CD14-positive monocyte (primary cell): Measurements from ENCODE around the gene MED9. TPM values are rescaled to one million over a fixed set of nuclear protein-coding genes. Genes with fewer than 3 reads are reported as not detected.
A peak's percentile ranks its signal among the peaks of the same experiment; 100 is the strongest.

Experiments used
- DNase-seq, 3 donors: peaks; one replicate each; pipeline ENCODE4 v3.0.0-alpha.2; 2011 to 2022
- H2AFZ ChIP-seq: 2 replicates; pipeline ENCODE4 v1.6.0; 2012; ENCODE audit warnings: mild to moderate bottlenecking, low read depth, low read length, inconsistent platforms; ENCODE audit not compliant: insufficient read depth, poor library complexity, severe bottlenecking
- H3K27ac ChIP-seq, 2 donors: 1 replicate in 1 of 2; 2 replicates in 1 of 2; pipeline ENCODE4 v1.5.1; 2012 to 2013; ENCODE audit warnings: low read length in 2 of 2, control low read depth in 1 of 2, inconsistent platforms in 1 of 2, low read depth in 1 of 2, mild to moderate bottlenecking in 1 of 2
- H3K27me3 ChIP-seq, 2 donors: one replicate each; pipeline versions ENCODE4 v1.6.0 to v1.6.1; 2011 to 2013; ENCODE audit warnings: low read length in 2 of 2; ENCODE audit not compliant: control insufficient read depth in 2 of 2, insufficient read depth in 2 of 2
- H3K36me3 ChIP-seq, 2 donors: replicated peaks in 1 of 2; 1 replicate in 1 of 2; 2 replicates in 1 of 2; pipeline versions ENCODE4 v1.5.1 to v1.6.1; 2012 to 2013; ENCODE audit warnings: low read length in 2 of 2, control low read depth in 1 of 2, inconsistent platforms in 1 of 2, mild to moderate bottlenecking in 1 of 2; ENCODE audit not compliant: insufficient read depth in 2 of 2, control insufficient read depth in 1 of 2
- H3K4me1 ChIP-seq, 2 donors: 1 replicate in 1 of 2; 2 replicates in 1 of 2; pipeline versions ENCODE4 v1.5.1 to v1.6.1; 2012 to 2013; ENCODE audit warnings: low read length in 2 of 2, control low read depth in 1 of 2, inconsistent platforms in 1 of 2, mild to moderate bottlenecking in 1 of 2, moderate library complexity in 1 of 2; ENCODE audit not compliant: insufficient read depth in 2 of 2, control insufficient read depth in 1 of 2
- H3K4me2 ChIP-seq: replicated peaks from 2 replicates; pipeline ENCODE3; 2012; ENCODE audit warnings: low read length, moderate library complexity, mild to moderate bottlenecking; ENCODE audit not compliant: poor library complexity, severe bottlenecking; ENCODE audit errors: extremely low read depth
- H3K4me3 ChIP-seq, 3 experiments: fragments of 200-600 bp in 1 of 3; sonication (generic) in 1 of 3; replicated peaks in 1 of 3; 1 replicate in 2 of 3; 2 replicates in 1 of 3; pipeline ENCODE4 v1.5.1; 2011 to 2013; ENCODE audit warnings: low read length in 3 of 3, mild to moderate bottlenecking in 3 of 3, control low read depth in 2 of 3, low read depth in 2 of 3, inconsistent platforms in 1 of 3, moderate library complexity in 1 of 3
- H3K79me2 ChIP-seq: 2 replicates; pipeline ENCODE4 v1.6.0; 2012; ENCODE audit warnings: mild to moderate bottlenecking, control low read depth, inconsistent platforms, low read length, moderate library complexity; ENCODE audit not compliant: insufficient read depth
- H3K9ac ChIP-seq: 2 replicates; pipeline ENCODE4 v1.6.0; 2017; ENCODE audit warnings: low read length, mild to moderate bottlenecking; ENCODE audit not compliant: insufficient read depth, poor library complexity, severe bottlenecking
- H3K9me3 ChIP-seq, 2 donors: replicated peaks in 1 of 2; 1 replicate in 1 of 2; 2 replicates in 1 of 2; pipeline versions ENCODE4 v1.5.1 to v1.6.1; 2012 to 2013; ENCODE audit warnings: low read length in 2 of 2, control low read depth in 1 of 2; ENCODE audit not compliant: control insufficient read depth in 1 of 2, insufficient read depth in 1 of 2
- H4K20me1 ChIP-seq: 2 replicates; pipeline ENCODE4 v1.6.0; 2012; ENCODE audit warnings: mild to moderate bottlenecking, low read length, control low read depth, moderate library complexity; ENCODE audit not compliant: insufficient read depth
- H3K27ac Mint-ChIP-seq, 7 donors: one replicate each; pipeline ENCODE4 v1.8.0; 2020; ENCODE audit warnings: mild to moderate bottlenecking in 7 of 7, mixed read lengths in 7 of 7, moderate library complexity in 6 of 7, inconsistent platforms in 2 of 7
- H3K27me3 Mint-ChIP-seq, 3 donors: one replicate each; pipeline ENCODE4 v1.8.0; 2021 to 2022; ENCODE audit warnings: low read depth in 3 of 3, mild to moderate bottlenecking in 3 of 3, mixed read lengths in 3 of 3, moderate library complexity in 3 of 3, inconsistent platforms in 1 of 3
- H3K36me3 Mint-ChIP-seq, 2 donors: one replicate each; pipeline ENCODE4 v1.8.0; 2020; ENCODE audit warnings: mixed read lengths in 2 of 2, inconsistent platforms in 1 of 2, mild to moderate bottlenecking in 1 of 2
- H3K4me1 Mint-ChIP-seq: one replicate; pipeline ENCODE4 v1.8.0; 2020; ENCODE audit warnings: mild to moderate bottlenecking, mixed read lengths
- H3K4me3 Mint-ChIP-seq, 2 donors: one replicate each; pipeline ENCODE4 v1.8.0; 2020; ENCODE audit warnings: mild to moderate bottlenecking in 2 of 2, mixed read lengths in 2 of 2, moderate library complexity in 1 of 2
- H3K9me3 Mint-ChIP-seq, 7 donors: one replicate each; pipeline ENCODE4 v1.8.0; 2020 to 2022; ENCODE audit warnings: mixed read lengths in 7 of 7, mild to moderate bottlenecking in 6 of 7, moderate library complexity in 6 of 7, inconsistent platforms in 2 of 7
- WGBS: methylation state at CpG from one replicate; pipeline ENCODE4 v1.1.5; 2013; ENCODE audit warnings: missing lambda C conversion rate; ENCODE audit not compliant: insufficient coverage; 5-methylcytosine and 5-hydroxymethylcytosine counted together
- intact Hi-C, 2 donors: fragments of 100-400 bp; cut with micrococcal nuclease; formaldehyde crosslinking; loops; one replicate each; pipeline versions ENCODE4 v1.15.0 to v1.15.1; 2023
- polyA plus RNA-seq, 3 donors: library from polyadenylated mRNA; depleted of rRNA in 1 of 3; unstranded in 2 of 3; stranded (reverse) in 1 of 3; fragments of 300-500 nt in 2 of 3; fragments of >200 nt in 1 of 3; fragmentation: Illumina TruSeq in 2 of 3; gene quantifications; 1 replicate in 2 of 3; 2 replicates in 1 of 3; pipeline ENCODE4 v1.2.3, GENCODE V29; 2012 to 2021
- TF ChIP-seq, protein P1 (sequence below): fragments of 200-600 bp; IDR thresholded peaks from one replicate; pipeline ENCODE4 v1.8.0; 2022; ENCODE audit warnings: antibody characterized with exemption, mild to moderate bottlenecking

The MED9 gene
- polyA plus RNA-seq, 3 donors, result 5.6 to 6.9 (median 6.1) TPM

DNA sequence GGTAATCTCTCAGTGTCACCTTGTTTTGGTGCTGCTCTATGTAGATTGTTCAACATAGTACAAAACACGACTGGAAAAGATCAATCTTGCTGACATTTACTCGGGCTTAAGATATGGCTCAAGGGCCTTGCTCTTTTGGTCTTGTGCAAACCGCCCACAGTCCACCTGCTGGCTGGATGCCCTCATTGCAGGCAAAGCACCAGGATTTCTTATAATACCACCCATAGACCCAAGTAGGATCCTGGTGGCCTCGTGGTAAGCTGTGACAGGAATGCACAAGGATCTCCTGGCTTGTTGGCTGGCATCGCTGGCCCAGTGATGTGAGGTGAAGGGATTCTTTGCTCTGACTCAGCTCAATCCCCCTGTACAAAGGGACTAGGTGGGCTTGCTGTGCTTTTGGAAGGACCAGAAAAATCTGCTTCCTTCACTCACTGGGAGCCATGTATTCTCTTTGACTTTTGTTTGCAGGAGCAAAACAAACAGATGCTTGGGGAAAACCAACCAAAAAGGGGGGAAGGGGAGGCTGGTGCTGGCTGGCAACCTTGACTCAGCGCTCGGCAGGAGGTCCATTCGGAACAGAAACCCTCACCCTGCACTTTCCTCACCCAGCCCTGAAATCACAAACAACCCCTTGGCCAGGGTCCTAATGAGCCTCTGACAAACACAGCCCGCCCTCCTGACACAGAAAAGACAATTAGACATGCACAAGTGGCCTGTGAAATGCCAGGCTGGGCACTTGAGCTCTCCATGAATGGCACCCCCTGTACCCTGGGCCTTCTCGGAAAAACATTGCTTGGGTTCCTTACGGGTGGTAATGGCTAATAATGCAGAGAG, 36.6 kb upstream of the MED9 start:
- no peaks in the 10 kb centered on the region for H3K4me1 ChIP-seq
- H3K9ac ChIP-seq, result no peak overlapping the region
- H3K36me3 Mint-ChIP-seq, result no peaks in the 10 kb centered on the region
- H4K20me1 ChIP-seq, result no peaks in the 10 kb centered on the region
- peaks cover 0 to 4% (median 3%) of the 10 kb centered on the region in 3 donors for H3K27me3 Mint-ChIP-seq
- no peaks in the 10 kb centered on the region for H3K36me3 ChIP-seq
- peaks cover 0 to 2% (median 0%) of the 10 kb centered on the region in 7 donors for H3K9me3 Mint-ChIP-seq
- WGBS, result 64% methylated on average over 4 of the region's 11 CpGs
- H3K27me3 ChIP-seq, result no peaks in the 10 kb centered on the region
- no peak overlapping the region for H3K4me2 ChIP-seq
- intact Hi-C loops, result loop anchor here in 1 of 2 donors (1.0 kb wide), 1 partner anchor 85 kb away; no protein-coding TSS in a partner anchor
- peak; percentile 54 to 63 (median 56) for DNase-seq
- H3K79me2 ChIP-seq, result no peaks in the 10 kb centered on the region
- H2AFZ ChIP-seq, result no peak overlapping the region
- H3K27ac Mint-ChIP-seq, result no peak overlapping the region
- H3K4me1 Mint-ChIP-seq, result peaks cover 5% of the 10 kb centered on the region
- H3K4me3 ChIP-seq, result no peak overlapping the region
- H3K4me3 Mint-ChIP-seq, result no peak overlapping the region
- H3K27ac ChIP-seq, result no peak overlapping the region
- H3K9me3 ChIP-seq, result no peaks in the 10 kb centered on the region
- TF ChIP-seq, protein P1, sequence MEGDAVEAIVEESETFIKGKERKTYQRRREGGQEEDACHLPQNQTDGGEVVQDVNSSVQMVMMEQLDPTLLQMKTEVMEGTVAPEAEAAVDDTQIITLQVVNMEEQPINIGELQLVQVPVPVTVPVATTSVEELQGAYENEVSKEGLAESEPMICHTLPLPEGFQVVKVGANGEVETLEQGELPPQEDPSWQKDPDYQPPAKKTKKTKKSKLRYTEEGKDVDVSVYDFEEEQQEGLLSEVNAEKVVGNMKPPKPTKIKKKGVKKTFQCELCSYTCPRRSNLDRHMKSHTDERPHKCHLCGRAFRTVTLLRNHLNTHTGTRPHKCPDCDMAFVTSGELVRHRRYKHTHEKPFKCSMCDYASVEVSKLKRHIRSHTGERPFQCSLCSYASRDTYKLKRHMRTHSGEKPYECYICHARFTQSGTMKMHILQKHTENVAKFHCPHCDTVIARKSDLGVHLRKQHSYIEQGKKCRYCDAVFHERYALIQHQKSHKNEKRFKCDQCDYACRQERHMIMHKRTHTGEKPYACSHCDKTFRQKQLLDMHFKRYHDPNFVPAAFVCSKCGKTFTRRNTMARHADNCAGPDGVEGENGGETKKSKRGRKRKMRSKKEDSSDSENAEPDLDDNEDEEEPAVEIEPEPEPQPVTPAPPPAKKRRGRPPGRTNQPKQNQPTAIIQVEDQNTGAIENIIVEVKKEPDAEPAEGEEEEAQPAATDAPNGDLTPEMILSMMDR, result peak; percentile 77

GRCh38 chr17:17440938-17441675, 35.7 kb upstream of the MED9 start:
- Mint-ChIP-seq H3K4me1 (peaks cover 5% of the 10 kb centered on the region), H3K9me3 (peaks cover 0 to 2% (median 0%) of the 10 kb centered on the region in 7 donors), H3K27me3 (peaks cover 0 to 4% (median 3%) of the 10 kb centered on the region in 3 donors), H3K27ac (no peak overlapping the region), H3K4me3 (no peak overlapping the region), H3K36me3 (no peaks in the 10 kb centered on the region)
- H3K9ac ChIP-seq, result no peak overlapping the region
- no peaks in the 10 kb centered on the region for H3K4me1 ChIP-seq
- no peak overlapping the region for H3K27ac ChIP-seq
- no peak overlapping the region for H3K4me2 ChIP-seq
- H3K79me2 ChIP-seq, result no peaks in the 10 kb centered on the region
- H3K9me3 ChIP-seq, result no peaks in the 10 kb centered on the region
- TF ChIP-seq, protein P1, result no peak
- H4K20me1 ChIP-seq, result no peaks in the 10 kb centered on the region
- H3K4me3 ChIP-seq, result no peak overlapping the region
- 97% methylated on average over 5 of the region's 11 CpGs for WGBS
- DNase-seq, result no peak
- no peaks in the 10 kb centered on the region for H3K36me3 ChIP-seq
- H2AFZ ChIP-seq, result no peak overlapping the region
- intact Hi-C loops, result loop anchor here in 1 of 2 donors (1.0 kb wide), 1 partner anchor 86 kb away; no protein-coding TSS in a partner anchor
- no peaks in the 10 kb centered on the region for H3K27me3 ChIP-seq
